HL-60 (cell line): ENCODE measurements around the gene SALL1.

Source experiments
- DNase-seq, 2 experiments: peaks; one replicate each; pipeline ENCODE4 v3.0.0-alpha.2; 2010 to 2020; ENCODE audit warnings: low read depth in 1 of 2, low spot score in 1 of 2
- H3K27ac ChIP-seq: fragments of 250-450 bp; sonication (Bioruptor Pico); replicated peaks from 2 replicates; pipeline ENCODE4 v1.5.1; 2020; ENCODE audit warnings: mild to moderate bottlenecking, moderate library complexity
- H3K27me3 ChIP-seq: fragments of 250-450 bp; sonication (Bioruptor Pico); 2 replicates; pipeline ENCODE4 v1.5.1; 2021; ENCODE audit warnings: mild to moderate bottlenecking, moderate library complexity; ENCODE audit not compliant: insufficient read depth, poor library complexity, severe bottlenecking
- H3K4me3 ChIP-seq: replicated peaks from 2 replicates; pipeline ENCODE4 v1.5.1; 2011; ENCODE audit warnings: mild to moderate bottlenecking, control low read depth, low read length; ENCODE audit not compliant: insufficient read depth
- CTCF ChIP-seq: IDR thresholded peaks from one replicate; pipeline ENCODE4 v1.5.1; 2011; ENCODE audit warnings: low read length, control low read depth, inconsistent platforms; ENCODE audit not compliant: insufficient read depth
- GABPA ChIP-seq: IDR thresholded peaks from 2 replicates; pipeline ENCODE4 v1.6.1; 2012; ENCODE audit warnings: low read depth
- POLR2AphosphoS5 ChIP-seq: IDR thresholded peaks from 2 replicates; pipeline ENCODE4 v1.6.1; 2012; ENCODE audit warnings: low read depth
- REST ChIP-seq: IDR thresholded peaks from 2 replicates; pipeline ENCODE4 v1.6.1; 2012; ENCODE audit warnings: low read depth; ENCODE audit not compliant: insufficient replicate concordance
- SPI1 ChIP-seq: IDR thresholded peaks from 2 replicates; pipeline ENCODE4 v1.6.1; 2012; ENCODE audit warnings: low read depth, mild to moderate bottlenecking, borderline replicate concordance

Gene SALL1

GRCh38 chr16:51153577-51154031, 2.5 kb upstream of the SALL1 start:
- no peak for DNase-seq
- TF ChIP-seq POLR2AphosphoS5: no peak
- no peak for TF ChIP-seq GABPA
- no peak for TF ChIP-seq CTCF
- no peak for TF ChIP-seq SPI1
- no peak for TF ChIP-seq REST
- H3K27me3 ChIP-seq: peaks cover 72% of the 10 kb centered on the region
- no peak overlapping the region for H3K27ac ChIP-seq
- H3K4me3 ChIP-seq: no peak overlapping the region

GRCh38 chr16:51152691-51153576, 1.9 kb upstream of the SALL1 start:
- TF ChIP-seq GABPA (no peak), REST (no peak), POLR2AphosphoS5 (no peak), SPI1 (no peak), CTCF (no peak)
- Histone ChIP-seq H3K27me3 (peaks cover 72% of the 10 kb centered on the region), H3K4me3 (no peak overlapping the region), H3K27ac (no peak overlapping the region)
- DNase-seq: no peak

GRCh38 chr16:51151961-51152663, 1.0 kb upstream of the SALL1 start:
- no peak for DNase-seq
- Histone ChIP-seq H3K4me3 (no peak overlapping the region), H3K27ac (no peak overlapping the region), H3K27me3 (peaks cover 66% of the 10 kb centered on the region)
- TF ChIP-seq POLR2AphosphoS5 (no peak), CTCF (no peak)
